Measurements from ENCODE around the gene TCF12.

DNA sequence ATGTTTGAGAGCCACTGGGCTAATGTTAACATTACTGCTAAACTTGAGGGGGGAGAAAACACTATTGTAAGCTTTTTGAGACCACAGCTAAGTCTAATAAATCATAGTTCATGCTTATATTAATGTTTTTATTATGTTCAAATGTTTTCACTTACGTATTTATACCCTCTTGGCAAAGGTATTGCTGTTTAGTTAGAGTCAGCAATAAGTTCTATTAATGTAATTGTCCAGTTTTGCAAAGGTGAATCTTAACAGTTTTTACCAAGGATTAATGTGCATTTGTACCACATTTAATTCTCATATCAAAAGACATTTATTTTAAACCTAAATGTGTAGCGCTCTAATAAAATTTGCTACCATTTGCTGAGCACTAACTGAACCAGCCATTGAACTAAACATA, 251.2 kb downstream of the TCF12 start:
- no peak for TF ChIP-seq CTCF (IDR thresholded peaks at IDR 0.05)
- no peak for TF ChIP-seq POLR2AphosphoS5 (IDR thresholded peaks at IDR 0.05)

Data from transverse colon (tissue), 4 donors.